Measurements from ENCODE around the gene MIXL1. TPM values are rescaled to one million over a fixed set of nuclear protein-coding genes. Genes with fewer than 3 reads are reported as not detected.

Gene MIXL1
- total RNA-seq, 1 experiment from 2014 or later, result not detected

DNA sequence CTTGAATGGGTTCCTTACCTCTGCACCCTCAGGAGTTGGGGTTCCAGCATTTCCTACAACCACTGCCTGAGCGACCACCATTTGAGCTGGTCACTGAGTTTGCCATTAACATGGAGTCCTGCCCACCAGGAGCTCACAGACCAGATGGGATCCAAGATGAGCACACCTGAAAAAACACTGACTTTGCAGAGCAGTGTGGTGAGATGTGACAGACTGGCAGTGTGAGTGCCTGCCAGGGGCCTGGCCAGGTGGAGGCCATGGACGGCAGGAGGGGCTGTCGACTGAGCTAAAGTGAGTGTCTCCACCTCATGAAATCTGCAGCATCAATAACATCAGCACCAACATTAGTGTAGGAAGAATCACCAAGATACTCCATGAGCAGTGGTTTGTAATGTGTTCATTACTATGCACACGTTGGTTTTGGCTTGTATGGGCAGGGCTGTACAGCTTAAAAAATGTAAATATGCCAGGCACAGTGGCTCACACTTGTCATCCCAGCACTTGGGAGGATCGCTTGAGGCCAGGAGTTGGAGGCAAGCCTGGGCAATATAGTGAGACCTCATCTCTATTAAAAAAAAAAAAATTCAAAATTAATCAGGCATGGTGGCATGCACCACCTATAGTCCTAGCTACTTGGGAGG is 12.2 kb upstream of the MIXL1 start:
- H3K4me1 ChIP-seq, result no peaks in the 10 kb centered on the region
- Mint-ChIP-seq H3K4me1 (ENCODE audit: low read depth, unreplicated experiment) (no peaks in the 10 kb centered on the region), H3K27ac (ENCODE audit: unreplicated experiment) (no peak overlapping the region), H3K27me3 (ENCODE audit: insufficient read depth, unreplicated experiment) (no peaks in the 10 kb centered on the region), H3K4me3 (ENCODE audit: unreplicated experiment) (no peak overlapping the region), H3K9me3 (ENCODE audit: unreplicated experiment) (no peaks in the 10 kb centered on the region), H3K36me3 (ENCODE audit: insufficient read depth, unreplicated experiment) (no peaks in the 10 kb centered on the region)
- H3K4me3 ChIP-seq (ENCODE audit: low read depth, low read length), result no peak overlapping the region
- TF ChIP-seq, protein P1, sequence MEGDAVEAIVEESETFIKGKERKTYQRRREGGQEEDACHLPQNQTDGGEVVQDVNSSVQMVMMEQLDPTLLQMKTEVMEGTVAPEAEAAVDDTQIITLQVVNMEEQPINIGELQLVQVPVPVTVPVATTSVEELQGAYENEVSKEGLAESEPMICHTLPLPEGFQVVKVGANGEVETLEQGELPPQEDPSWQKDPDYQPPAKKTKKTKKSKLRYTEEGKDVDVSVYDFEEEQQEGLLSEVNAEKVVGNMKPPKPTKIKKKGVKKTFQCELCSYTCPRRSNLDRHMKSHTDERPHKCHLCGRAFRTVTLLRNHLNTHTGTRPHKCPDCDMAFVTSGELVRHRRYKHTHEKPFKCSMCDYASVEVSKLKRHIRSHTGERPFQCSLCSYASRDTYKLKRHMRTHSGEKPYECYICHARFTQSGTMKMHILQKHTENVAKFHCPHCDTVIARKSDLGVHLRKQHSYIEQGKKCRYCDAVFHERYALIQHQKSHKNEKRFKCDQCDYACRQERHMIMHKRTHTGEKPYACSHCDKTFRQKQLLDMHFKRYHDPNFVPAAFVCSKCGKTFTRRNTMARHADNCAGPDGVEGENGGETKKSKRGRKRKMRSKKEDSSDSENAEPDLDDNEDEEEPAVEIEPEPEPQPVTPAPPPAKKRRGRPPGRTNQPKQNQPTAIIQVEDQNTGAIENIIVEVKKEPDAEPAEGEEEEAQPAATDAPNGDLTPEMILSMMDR (IDR thresholded peaks at IDR 0.05; ENCODE audit: insufficient read depth in 1 of 2, low read depth in 1 of 2, low read length in 1 of 2, severe bottlenecking in 1 of 2, unreplicated experiment in 1 of 2), result no peak
- H3K27me3 ChIP-seq (replicated peaks; ENCODE audit: control insufficient read depth, insufficient read depth, low read length), result no peaks in the 10 kb centered on the region
- H3K36me3 ChIP-seq (ENCODE audit: control insufficient read depth, insufficient read depth, low read length), result no peaks in the 10 kb centered on the region
- intact Hi-C loops (cut with micrococcal nuclease; ENCODE audit: unreplicated experiment), result no loop called here
- H3K9me3 ChIP-seq, result no peaks in the 10 kb centered on the region
- DNase-seq, result no peak
- ChIA-PET CTCF (interaction anchor here (0.7 kb wide), 1 partner anchor 124 kb away, joined by 3 read pairs; no protein-coding TSS in a partner anchor), POLR2A (no interaction called here)
- BruUV-seq (replicated peaks), result no TSS peak

DNA sequence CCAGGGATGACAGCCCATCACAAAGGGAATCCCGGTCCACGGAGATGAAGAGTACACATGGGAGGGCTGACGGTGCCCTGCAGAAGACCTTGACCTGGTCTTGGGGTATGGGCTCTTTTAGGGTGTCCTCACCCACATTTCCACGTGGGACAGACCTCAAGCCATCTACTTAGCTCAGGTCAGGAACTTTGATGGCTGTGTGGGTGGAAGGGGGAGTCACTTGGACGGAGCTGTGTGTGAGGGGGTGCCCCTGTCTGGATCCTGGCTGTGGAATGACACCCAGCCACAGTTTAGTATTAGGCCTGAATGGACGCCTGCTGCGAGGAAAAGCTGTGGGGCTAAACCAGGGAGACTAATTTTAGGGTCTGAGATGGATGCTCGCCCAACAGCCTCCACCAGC is 10.9 kb upstream of the MIXL1 start:
- TF ChIP-seq, protein P1 (IDR thresholded peaks at IDR 0.05; ENCODE audit: insufficient read depth in 1 of 2, low read depth in 1 of 2, low read length in 1 of 2, severe bottlenecking in 1 of 2, unreplicated experiment in 1 of 2), result no peak
- H3K9me3 Mint-ChIP-seq (ENCODE audit: unreplicated experiment), result no peaks in the 10 kb centered on the region
- ChIA-PET CTCF (no interaction called here), POLR2A (no interaction called here)
- BruUV-seq (replicated peaks), result no TSS peak
- DNase-seq, result no peak
- Histone ChIP-seq H3K36me3 (ENCODE audit: control insufficient read depth, insufficient read depth, low read length) (no peaks in the 10 kb centered on the region), H3K4me3 (ENCODE audit: low read depth, low read length) (no peak overlapping the region), H3K4me1 (no peaks in the 10 kb centered on the region), H3K27me3 (replicated peaks; ENCODE audit: control insufficient read depth, insufficient read depth, low read length) (no peaks in the 10 kb centered on the region), H3K9me3 (no peaks in the 10 kb centered on the region)
- no peak overlapping the region for H3K4me3 Mint-ChIP-seq (ENCODE audit: unreplicated experiment)
- H3K4me1 Mint-ChIP-seq (ENCODE audit: low read depth, unreplicated experiment), result no peaks in the 10 kb centered on the region
- H3K36me3 Mint-ChIP-seq (ENCODE audit: insufficient read depth, unreplicated experiment), result no peaks in the 10 kb centered on the region
- no peak overlapping the region for H3K27ac Mint-ChIP-seq (ENCODE audit: unreplicated experiment)
- intact Hi-C loops (cut with micrococcal nuclease; ENCODE audit: unreplicated experiment), result no loop called here
- H3K27me3 Mint-ChIP-seq (ENCODE audit: insufficient read depth, unreplicated experiment), result no peaks in the 10 kb centered on the region

DNA sequence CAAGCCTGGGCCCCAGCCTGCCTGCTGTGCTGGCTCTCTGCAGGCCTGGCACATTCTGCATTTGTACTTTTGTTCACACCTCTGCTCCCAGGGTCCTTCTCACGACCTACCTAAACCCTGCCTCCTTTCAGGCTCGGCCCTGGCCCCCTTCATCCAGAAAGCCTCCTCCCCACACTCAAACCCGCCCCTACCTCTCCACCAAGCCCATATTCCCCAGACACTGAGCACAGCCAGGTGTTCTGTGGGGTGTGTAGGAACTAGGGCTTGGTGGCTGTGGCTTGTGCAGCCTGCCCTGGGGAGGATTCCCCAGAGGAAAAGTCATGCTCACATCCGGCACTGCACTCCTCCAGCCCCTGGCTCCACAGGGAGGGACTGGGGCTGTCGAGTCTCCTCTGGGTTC is 8.2 kb upstream of the MIXL1 start:
- no peak overlapping the region for H3K27ac Mint-ChIP-seq (ENCODE audit: unreplicated experiment)
- intact Hi-C loops (cut with micrococcal nuclease; ENCODE audit: unreplicated experiment), result no loop called here
- H3K36me3 Mint-ChIP-seq (ENCODE audit: insufficient read depth, unreplicated experiment), result no peaks in the 10 kb centered on the region
- TF ChIP-seq, protein P1 (IDR thresholded peaks at IDR 0.05; ENCODE audit: insufficient read depth in 1 of 2, low read depth in 1 of 2, low read length in 1 of 2, severe bottlenecking in 1 of 2, unreplicated experiment in 1 of 2), result no peak
- H3K27me3 Mint-ChIP-seq (ENCODE audit: insufficient read depth, unreplicated experiment), result no peaks in the 10 kb centered on the region
- ChIA-PET CTCF (no interaction called here), POLR2A (no interaction called here)
- H3K4me3 Mint-ChIP-seq (ENCODE audit: unreplicated experiment), result no peak overlapping the region
- Histone ChIP-seq H3K27me3 (replicated peaks; ENCODE audit: control insufficient read depth, insufficient read depth, low read length) (no peaks in the 10 kb centered on the region), H3K4me3 (ENCODE audit: low read depth, low read length) (no peak overlapping the region), H3K9me3 (no peaks in the 10 kb centered on the region), H3K4me1 (no peaks in the 10 kb centered on the region), H3K36me3 (ENCODE audit: control insufficient read depth, insufficient read depth, low read length) (no peaks in the 10 kb centered on the region)
- no peak for DNase-seq
- H3K9me3 Mint-ChIP-seq (ENCODE audit: unreplicated experiment), result no peaks in the 10 kb centered on the region
- BruUV-seq (replicated peaks), result no TSS peak
- no peaks in the 10 kb centered on the region for H3K4me1 Mint-ChIP-seq (ENCODE audit: low read depth, unreplicated experiment)
